Measurements from ENCODE around the gene LMOD3. TPM values are rescaled to one million over a fixed set of nuclear protein-coding genes. Genes with fewer than 3 reads are reported as not detected.

LMOD3 gene
- not detected in 5 replicates for total RNA-seq (2022; extraction: Qiagen RNA extraction)

GRCh38 chr3:69122403-69122802 is at the start of gene LMOD3:
TSS of gene LMOD3 (minus strand) at chr3:69122595. CDS start at chr3:69122386, 209 bp downstream.

DNA sequence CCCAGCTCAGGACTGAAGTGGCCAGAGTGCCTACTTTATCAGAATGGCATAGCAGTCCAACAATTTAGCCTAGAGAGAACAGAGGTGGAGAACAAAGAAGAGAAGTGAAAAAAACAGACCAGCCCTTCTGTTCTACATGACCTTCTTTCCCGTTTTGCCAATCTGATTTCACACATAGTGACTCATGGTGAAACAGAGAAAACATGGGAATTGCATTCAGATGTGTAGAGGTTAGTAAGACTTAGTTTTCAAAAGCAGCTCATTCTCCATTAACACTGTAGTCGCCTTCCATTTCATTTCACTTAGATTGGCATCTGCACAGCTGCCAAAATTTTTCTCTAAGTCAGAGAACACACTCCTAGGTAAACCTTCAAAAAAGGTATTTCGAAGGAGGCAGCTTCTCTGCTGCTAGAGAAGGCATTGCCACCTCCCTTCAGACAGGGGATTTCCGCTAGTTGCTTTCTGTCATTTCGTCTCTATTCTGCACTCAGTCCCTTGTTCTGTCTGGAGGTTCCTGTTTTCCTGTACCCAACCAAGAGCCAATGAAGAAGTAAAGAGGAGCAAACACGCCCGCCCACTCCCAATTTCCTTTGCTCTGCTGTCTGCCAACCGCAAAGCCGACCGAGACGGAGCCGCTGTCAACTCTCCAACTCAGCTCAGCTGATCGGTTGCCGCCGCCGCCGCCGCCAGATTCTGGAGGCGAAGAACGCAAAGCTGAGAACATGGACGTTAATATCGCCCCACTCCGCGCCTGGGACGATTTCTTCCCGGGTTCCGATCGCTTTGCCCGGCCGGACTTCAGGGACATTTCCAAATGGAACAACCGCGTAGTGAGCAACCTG is 37.8 kb downstream of the LMOD3 start, which contains the start of gene ARL6IP5:
ARL6IP5 (plus strand) TSS at position 612 of the 842 bp plus-strand sequence; CDS start at position 723, 111 bp downstream.

GRCh38 chr3:69080233-69080920 is 42.0 kb downstream of the LMOD3 start, which contains the start of gene UBA3:
TSS of gene UBA3 (minus strand) at chr3:69080365. CDS start at chr3:69080353, 12 bp downstream.

Other genes starting within 250 kb of the LMOD3 start
- not detected in 5 replicates for gene TAFA4, start 190.0 kb downstream of the LMOD3 start, total RNA-seq (2022; extraction: Qiagen RNA extraction)
- gene EOGT, start 108.9 kb downstream of the LMOD3 start, total RNA-seq (2022; extraction: Qiagen RNA extraction), result 8.4 to 11.9 TPM (median 10.3 TPM) in 5 replicates
- 10.8 to 17.6 TPM (median 14.8 TPM) in 5 replicates for gene TMF1, start 70.3 kb downstream of the LMOD3 start, total RNA-seq (2022; extraction: Qiagen RNA extraction)
- 20.1 to 26.7 TPM (median 25.9 TPM) in 5 replicates for gene UBA3, start 42.2 kb downstream of the LMOD3 start, total RNA-seq (2022; extraction: Qiagen RNA extraction)
- 80.8 to 88.8 TPM (median 83.6 TPM) in 5 replicates for gene ARL6IP5, start 37.7 kb downstream of the LMOD3 start, total RNA-seq (2022; extraction: Qiagen RNA extraction)